Bronchial smooth muscle cell (primary cell): ENCODE data around the gene ZNF207. TPM values are rescaled to one million over a fixed set of nuclear protein-coding genes. Genes with fewer than 3 reads are reported as not detected.

Experiments
- total RNA-seq: library from RNA; depleted of rRNA; stranded (reverse); fragments of >200 nt; gene quantifications from 2 replicates; pipeline ENCODE4 v1.2.1, GENCODE V29; 2014

ZNF207 gene
- total RNA-seq, result 53.9 and 62.3 TPM in 2 replicates

GRCh38 chr17:32349854-32350665, at the start of gene ZNF207:
Gene ZNF207, plus strand, starts transcription at chr17:32350157. Its CDS starts 129 bp downstream, at chr17:32350286.

GRCh38 chr17:32341857-32342602, 7.9 kb upstream of the ZNF207 start, which contains the start of gene C17orf75:
Gene C17orf75, minus strand, starts transcription at chr17:32342173. Its CDS starts 34 bp downstream, at chr17:32342139.

Other genes with a start within 250 kb of the ZNF207 start
- 23.2 and 32.8 TPM in 2 replicates for gene RHOT1, start 207.7 kb upstream of the ZNF207 start, total RNA-seq
- under 0.01 and 0.17 TPM in 2 replicates for gene RHBDL3, start 84.3 kb upstream of the ZNF207 start, total RNA-seq
- gene C17orf75, start 8.0 kb upstream of the ZNF207 start, total RNA-seq, result 16.4 and 22.0 TPM in 2 replicates
- 62.3 and 67.5 TPM in 2 replicates for gene PSMD11, start 94.4 kb downstream of the ZNF207 start, total RNA-seq
- 0.32 and 0.43 TPM in 2 replicates for gene CDK5R1, start 136.8 kb downstream of the ZNF207 start, total RNA-seq